KMS-11 (cell line): ENCODE data around the gene MADD.
"Not testable (repeated sequence)": the region's sequence is repeated elsewhere in the genome, so short reads cannot be mapped to it uniquely, and the experiment has no call there.

Source experiments
- H2AFZ ChIP-seq: fragments of 200-600 bp; sonication (generic); 2 replicates; pipeline ENCODE4 v1.6.1; 2016; ENCODE audit warnings: antibody characterized with exemption, mixed run types, low read depth
- H3K27ac ChIP-seq: fragments of 200-600 bp; sonication (generic); 2 replicates; pipeline ENCODE4 v1.6.1; 2016; ENCODE audit warnings: mild to moderate bottlenecking, mixed run types
- H3K27me3 ChIP-seq: fragments of 200-600 bp; sonication (generic); 2 replicates; pipeline ENCODE4 v1.6.1; 2017; ENCODE audit warnings: mild to moderate bottlenecking, low read depth, mixed run types, moderate library complexity; ENCODE audit not compliant: insufficient read depth
- H3K36me3 ChIP-seq: fragments of 200-600 bp; sonication (generic); 2 replicates; pipeline ENCODE4 v1.6.1; 2017; ENCODE audit warnings: mild to moderate bottlenecking, mixed run types; ENCODE audit not compliant: insufficient read depth
- H3K4me1 ChIP-seq: fragments of 200-600 bp; sonication (generic); 2 replicates; pipeline ENCODE4 v1.6.1; 2016; ENCODE audit warnings: mild to moderate bottlenecking, low read depth, mixed run types; ENCODE audit not compliant: poor library complexity, severe bottlenecking
- H3K4me2 ChIP-seq: fragments of 200-600 bp; sonication (generic); 2 replicates; pipeline ENCODE4 v1.7.0; 2016; ENCODE audit warnings: mild to moderate bottlenecking, mixed run types
- H3K4me3 ChIP-seq: fragments of 200-600 bp; sonication (generic); IDR thresholded peaks from 2 replicates; pipeline ENCODE4 v1.6.1; 2017; ENCODE audit warnings: low read depth, low read length, mixed read lengths; ENCODE audit not compliant: insufficient read depth
- H3K79me2 ChIP-seq: fragments of 200-600 bp; sonication (generic); 2 replicates; pipeline ENCODE4 v1.6.1; 2016; ENCODE audit warnings: low read depth, mixed run types; ENCODE audit not compliant: insufficient read depth
- H3K9ac ChIP-seq: fragments of 200-600 bp; sonication (generic); 2 replicates; pipeline ENCODE4 v1.6.1; 2016; ENCODE audit warnings: mild to moderate bottlenecking, mixed run types
- H4K20me1 ChIP-seq: fragments of 200-600 bp; sonication (generic); 2 replicates; pipeline ENCODE4 v1.6.1; 2016; ENCODE audit warnings: mild to moderate bottlenecking, mixed run types; ENCODE audit not compliant: insufficient read depth
- TF ChIP-seq, protein P1 (sequence below): fragments of 200-600 bp; sonication (generic); conservative IDR thresholded peaks from 2 replicates; pipeline ENCODE4 v1.6.1; 2017; ENCODE audit warnings: low read depth, mild to moderate bottlenecking, antibody characterized with exemption, low read length, moderate library complexity, mixed read lengths

The MADD gene

DNA sequence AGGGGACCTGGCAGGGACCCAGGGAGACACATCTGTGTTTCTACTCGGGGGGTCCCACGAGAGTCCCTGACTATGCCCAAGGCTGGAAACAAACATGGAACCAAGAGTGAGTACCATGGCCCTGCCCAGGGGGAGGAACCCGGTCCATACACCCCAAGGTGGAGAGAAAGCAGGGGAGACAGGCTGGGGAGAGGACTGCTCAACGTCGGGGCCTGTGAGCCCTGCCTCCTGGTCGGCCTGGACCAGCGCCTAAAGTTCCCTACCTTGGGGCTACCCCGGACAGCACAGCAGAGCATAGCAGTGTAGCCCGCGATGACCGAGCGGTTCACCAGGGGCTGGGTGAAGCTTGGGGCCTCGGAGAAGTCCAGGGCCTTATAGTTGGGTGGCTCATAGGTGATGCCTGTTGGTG is 62.4 kb downstream of the MADD start:
- no peaks in the 10 kb centered on the region for H4K20me1 ChIP-seq
- TF ChIP-seq, protein P1, sequence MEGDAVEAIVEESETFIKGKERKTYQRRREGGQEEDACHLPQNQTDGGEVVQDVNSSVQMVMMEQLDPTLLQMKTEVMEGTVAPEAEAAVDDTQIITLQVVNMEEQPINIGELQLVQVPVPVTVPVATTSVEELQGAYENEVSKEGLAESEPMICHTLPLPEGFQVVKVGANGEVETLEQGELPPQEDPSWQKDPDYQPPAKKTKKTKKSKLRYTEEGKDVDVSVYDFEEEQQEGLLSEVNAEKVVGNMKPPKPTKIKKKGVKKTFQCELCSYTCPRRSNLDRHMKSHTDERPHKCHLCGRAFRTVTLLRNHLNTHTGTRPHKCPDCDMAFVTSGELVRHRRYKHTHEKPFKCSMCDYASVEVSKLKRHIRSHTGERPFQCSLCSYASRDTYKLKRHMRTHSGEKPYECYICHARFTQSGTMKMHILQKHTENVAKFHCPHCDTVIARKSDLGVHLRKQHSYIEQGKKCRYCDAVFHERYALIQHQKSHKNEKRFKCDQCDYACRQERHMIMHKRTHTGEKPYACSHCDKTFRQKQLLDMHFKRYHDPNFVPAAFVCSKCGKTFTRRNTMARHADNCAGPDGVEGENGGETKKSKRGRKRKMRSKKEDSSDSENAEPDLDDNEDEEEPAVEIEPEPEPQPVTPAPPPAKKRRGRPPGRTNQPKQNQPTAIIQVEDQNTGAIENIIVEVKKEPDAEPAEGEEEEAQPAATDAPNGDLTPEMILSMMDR = no peak
- H2AFZ ChIP-seq = no peak overlapping the region
- no peaks in the 10 kb centered on the region for H3K36me3 ChIP-seq
- H3K4me1 ChIP-seq = no peaks in the 10 kb centered on the region
- H3K79me2 ChIP-seq = no peaks in the 10 kb centered on the region
- H3K9ac ChIP-seq = no peak overlapping the region
- no peaks in the 10 kb centered on the region for H3K27me3 ChIP-seq
- H3K27ac ChIP-seq = no peak overlapping the region
- H3K4me3 ChIP-seq = no peak overlapping the region
- H3K4me2 ChIP-seq = no peak overlapping the region

DNA sequence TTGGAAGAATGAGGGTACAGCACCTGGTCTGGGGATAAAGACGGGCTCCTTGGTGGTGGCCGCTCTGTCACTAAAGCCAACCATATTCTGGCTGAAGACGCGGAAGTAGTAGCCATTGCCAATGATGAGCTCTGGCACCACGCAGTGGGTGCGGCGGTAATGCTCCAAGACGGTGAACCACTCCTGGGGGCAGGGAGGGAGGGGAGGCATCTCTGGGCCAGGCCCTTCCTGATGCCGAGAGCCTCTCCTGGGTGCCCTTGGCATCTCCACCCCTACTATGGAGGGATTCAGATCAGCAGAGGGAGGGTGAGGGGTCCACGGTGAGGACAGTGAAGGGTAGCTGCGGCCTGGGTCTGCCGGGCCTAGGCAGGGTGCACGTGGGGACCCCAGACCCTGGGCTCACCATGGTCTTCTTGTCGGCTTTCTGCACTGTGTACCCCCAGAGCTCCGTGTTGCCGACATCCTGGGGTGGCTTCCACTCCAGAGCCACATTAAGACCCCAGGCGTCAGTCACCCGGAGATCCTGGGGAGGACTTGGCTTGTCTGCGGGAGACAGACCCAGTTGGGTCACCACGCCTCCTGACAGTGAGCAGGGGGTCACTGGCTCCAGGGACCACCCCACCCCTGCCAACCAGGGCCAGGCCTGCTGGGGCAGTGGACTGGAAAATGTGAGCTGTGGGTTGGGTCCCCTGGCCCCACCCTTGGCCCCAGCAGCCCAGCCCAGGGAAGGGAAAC is 63.0 kb downstream of the MADD start:
- no peaks in the 10 kb centered on the region for H3K27me3 ChIP-seq
- TF ChIP-seq, protein P1 = no peak
- no peak overlapping the region for H3K27ac ChIP-seq
- H2AFZ ChIP-seq = no peak overlapping the region
- no peaks in the 10 kb centered on the region for H4K20me1 ChIP-seq
- no peak overlapping the region for H3K4me2 ChIP-seq
- no peaks in the 10 kb centered on the region for H3K79me2 ChIP-seq
- no peaks in the 10 kb centered on the region for H3K36me3 ChIP-seq
- H3K9ac ChIP-seq = no peak overlapping the region
- no peaks in the 10 kb centered on the region for H3K4me1 ChIP-seq
- H3K4me3 ChIP-seq = no peak overlapping the region

DNA sequence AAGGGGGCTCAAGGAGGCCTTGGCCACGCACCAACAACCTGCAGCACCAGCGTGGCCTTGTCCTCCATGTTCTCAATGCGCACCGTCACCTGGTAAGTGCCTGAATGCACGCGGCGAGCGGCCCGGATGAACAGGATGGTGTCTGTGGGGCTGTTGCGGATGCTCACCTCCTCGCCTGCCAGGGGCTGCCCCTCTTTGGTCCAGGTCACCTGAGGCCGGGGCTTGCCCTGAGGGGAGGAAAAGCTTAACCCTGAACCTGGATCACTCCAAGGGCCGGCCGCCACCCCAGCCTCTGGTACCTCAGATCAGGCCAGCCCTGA is 63.6 kb downstream of the MADD start:
- Histone ChIP-seq H3K79me2 (no peaks in the 10 kb centered on the region), H3K4me2 (no peak overlapping the region), H3K36me3 (no peaks in the 10 kb centered on the region), H4K20me1 (no peaks in the 10 kb centered on the region), H3K27ac (no peak overlapping the region), H3K4me1 (no peaks in the 10 kb centered on the region), H3K9ac (no peak overlapping the region), H2AFZ (no peak overlapping the region), H3K27me3 (no peaks in the 10 kb centered on the region), H3K4me3 (no peak overlapping the region)
- TF ChIP-seq, protein P1 = no peak

DNA sequence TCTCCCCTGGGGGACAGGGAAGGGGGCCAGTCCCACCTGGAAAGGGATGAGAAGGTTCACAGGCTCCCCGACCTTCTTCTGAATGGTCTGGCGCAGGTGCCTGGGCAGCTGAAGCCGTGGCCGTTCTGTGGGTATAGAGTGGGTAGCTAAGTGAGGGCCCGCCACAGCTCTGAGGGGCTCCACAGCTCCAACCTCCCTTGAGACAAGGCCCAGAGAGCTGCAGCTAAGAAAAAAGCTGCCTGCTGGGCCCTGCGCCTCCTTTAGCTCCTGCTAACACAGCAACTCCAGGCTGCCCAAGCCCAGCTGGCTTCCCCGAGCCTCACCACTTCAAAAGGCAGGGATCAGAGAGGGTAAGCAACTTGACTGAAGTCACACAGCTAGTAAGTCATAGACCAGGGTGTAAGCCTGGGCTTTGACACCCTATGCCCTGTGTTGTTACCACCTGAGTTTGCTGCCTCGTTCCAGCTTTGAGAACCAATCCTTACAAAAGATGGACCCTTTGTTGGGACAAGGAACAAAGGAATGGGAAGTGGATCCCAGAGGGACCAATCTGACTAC is 64.0 kb downstream of the MADD start:
- Histone ChIP-seq H2AFZ (no peak overlapping the region), H3K36me3 (no peaks in the 10 kb centered on the region), H3K79me2 (no peaks in the 10 kb centered on the region), H3K4me3 (no peak overlapping the region), H4K20me1 (no peaks in the 10 kb centered on the region), H3K27me3 (no peaks in the 10 kb centered on the region), H3K4me2 (no peak overlapping the region), H3K9ac (no peak overlapping the region), H3K4me1 (no peaks in the 10 kb centered on the region), H3K27ac (no peak overlapping the region)
- TF ChIP-seq, protein P1 = no peak

DNA sequence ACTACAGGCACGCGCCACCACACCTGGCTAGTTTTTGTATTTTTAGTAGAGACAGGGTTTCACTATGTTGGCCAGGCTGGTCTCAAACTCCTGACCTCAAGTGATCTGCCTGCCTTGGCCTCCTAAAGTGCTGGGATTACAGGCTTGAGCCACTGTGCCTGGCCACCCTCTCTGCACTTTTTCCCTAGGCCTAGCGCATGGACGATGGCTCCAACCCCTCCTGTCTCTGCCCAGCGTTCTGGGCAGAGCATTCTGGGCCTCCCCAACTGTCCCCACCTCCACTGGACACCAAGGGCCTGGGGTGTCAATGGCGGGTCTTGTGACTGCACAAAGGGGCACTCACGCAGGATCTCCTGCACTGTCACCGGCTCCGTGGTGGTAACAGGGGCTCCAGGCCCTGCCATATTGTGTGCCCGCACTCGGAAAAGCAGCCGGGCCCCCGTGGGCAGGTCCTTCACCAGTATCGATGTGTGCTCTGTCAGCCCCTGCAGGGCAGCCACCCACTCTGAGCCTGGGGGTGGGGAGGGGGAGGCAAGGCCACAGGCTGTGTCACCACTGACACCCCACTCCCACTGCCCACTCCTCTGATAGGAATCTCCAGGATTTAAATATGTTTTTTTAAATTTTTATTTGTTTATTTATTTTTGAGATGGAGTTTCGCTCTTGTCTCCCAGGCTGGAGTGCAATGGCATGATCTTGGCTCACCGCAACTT is 64.9 kb downstream of the MADD start:
- H3K4me1 ChIP-seq, H3K79me2 ChIP-seq, H3K9ac ChIP-seq, H2AFZ ChIP-seq, H3K4me3 ChIP-seq, H4K20me1 ChIP-seq, H3K4me2 ChIP-seq, H3K27me3 ChIP-seq, H3K27ac ChIP-seq, H3K36me3 ChIP-seq: not testable (repeated sequence)
